ENCODE results near the gene DLX2.
"Not testable (repeated sequence)": the region's sequence is repeated elsewhere in the genome, so short reads cannot be mapped to it uniquely, and the experiment has no call there.

The DLX2 gene
- 0 to 0.19 (median 0) reads per million in 3 experiments for total RNA-seq

GRCh38 chr2:172102391-172103359, at the start of gene DLX2:
Gene DLX2 (minus strand): TSS chr2:172102900. CDS start chr2:172102538, 362 bp downstream.
- DNase-seq = no peak

- no peak for DNase-seq
Observed at GRCh38 chr2:172147944-172148650, 45.4 kb upstream of the DLX2 start.

- no peak for DNase-seq
Observed at GRCh38 chr2:172143817-172144216, 41.1 kb upstream of the DLX2 start.

GRCh38 chr2:172138727-172139126, 36.0 kb upstream of the DLX2 start:
- not testable (repeated sequence) for DNase-seq

GRCh38 chr2:172137943-172138342, 35.2 kb upstream of the DLX2 start:
- no peak for DNase-seq

- DNase-seq = no peak
Observed at GRCh38 chr2:172137109-172137508, 34.4 kb upstream of the DLX2 start.

- no peak for DNase-seq
Observed at GRCh38 chr2:172135446-172135845, 32.7 kb upstream of the DLX2 start.

- no peak for DNase-seq
Observed at GRCh38 chr2:172134270-172134669, 31.6 kb upstream of the DLX2 start.

GRCh38 chr2:172131713-172132555, 29.2 kb upstream of the DLX2 start:
- DNase-seq = no peak

GRCh38 chr2:172129404-172129803, 26.7 kb upstream of the DLX2 start:
- DNase-seq = no peak

- DNase-seq = no peak
Observed at GRCh38 chr2:172128484-172128883, 25.8 kb upstream of the DLX2 start.

GRCh38 chr2:172120118-172120517, 17.4 kb upstream of the DLX2 start:
- no peak for DNase-seq

- no peak for DNase-seq
Observed at GRCh38 chr2:172119089-172119488, 16.4 kb upstream of the DLX2 start.

GRCh38 chr2:172116107-172116506, 13.4 kb upstream of the DLX2 start:
- DNase-seq = no peak

GRCh38 chr2:172114579-172114978, 11.9 kb upstream of the DLX2 start:
- DNase-seq = no peak

GRCh38 chr2:172114176-172114575, 11.5 kb upstream of the DLX2 start:
- not testable (repeated sequence) for DNase-seq

GRCh38 chr2:172113617-172114016, 10.9 kb upstream of the DLX2 start:
- DNase-seq = no peak

GRCh38 chr2:172109988-172110811, 7.5 kb upstream of the DLX2 start:
- DNase-seq = no peak

- no peak for DNase-seq
Observed at GRCh38 chr2:172109256-172109987, 6.7 kb upstream of the DLX2 start.

- no peak for DNase-seq
Observed at GRCh38 chr2:172108587-172108930, 5.9 kb upstream of the DLX2 start.

All from central memory CD4-positive, alpha-beta T cell (primary cell).